ENCODE measurements around the gene HERPUD1.
"Not testable (repeated sequence)": the region's sequence is repeated elsewhere in the genome, so short reads cannot be mapped to it uniquely, and the experiment has no call there.

Gene HERPUD1

DNA sequence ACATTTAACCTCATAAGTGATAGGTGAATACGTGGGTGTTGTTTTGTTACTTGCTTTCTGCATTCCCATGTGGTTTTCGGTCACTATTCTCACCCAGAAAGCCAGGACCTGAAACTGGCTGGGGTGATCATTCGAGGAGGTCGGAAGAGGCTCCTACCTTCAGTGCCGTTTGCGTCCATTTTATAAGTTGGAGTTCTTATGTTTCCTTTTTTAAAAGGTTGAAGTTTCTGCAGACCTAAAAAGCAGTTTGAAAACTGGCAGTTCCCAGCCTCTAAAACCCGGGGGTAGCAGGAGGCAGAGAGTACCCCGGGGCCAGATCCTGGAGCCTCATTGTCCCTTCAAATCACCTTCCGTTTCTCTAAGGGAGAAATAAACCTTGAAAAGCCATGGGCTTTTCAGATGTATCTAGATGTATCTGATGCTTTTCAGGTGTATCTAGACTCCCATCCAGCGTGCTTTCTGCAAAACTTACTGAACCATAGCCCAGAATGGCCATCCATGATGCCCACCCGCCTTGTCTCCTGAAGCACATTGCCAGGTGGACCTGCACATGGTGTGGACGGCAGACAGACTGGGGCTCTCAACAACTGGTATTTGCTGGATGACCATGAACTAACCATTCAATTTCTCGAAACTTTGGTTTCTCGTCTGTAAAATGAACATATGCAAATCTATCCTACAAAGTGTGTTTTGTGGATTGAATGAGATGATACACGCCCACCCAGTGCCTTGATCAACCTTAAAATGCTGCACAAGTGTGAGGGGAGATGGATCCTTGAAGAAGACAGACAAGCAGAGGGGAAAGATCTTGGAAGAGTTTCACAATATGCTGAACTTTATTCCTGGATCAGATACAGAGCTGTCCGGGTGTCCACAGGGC is 58.7 kb downstream of the HERPUD1 start:
- Histone ChIP-seq H3K18ac (ENCODE audit: low read length) (no peak overlapping the region), H3K23ac (ENCODE audit: low read length) (no peak overlapping the region), H3K9ac (ENCODE audit: low read length) (no peak overlapping the region), H3K4me1 (ENCODE audit: control insufficient read depth in 1 of 2, insufficient read depth in 2 of 2, low read length in 2 of 2) (peaks cover 2 to 6% of the 10 kb centered on the region in 2 experiments), H2BK120ac (ENCODE audit: insufficient read depth, low read length, poor library complexity) (no peak overlapping the region), H3K79me1 (ENCODE audit: low read length) (no peaks in the 10 kb centered on the region), H3K79me2 (ENCODE audit: control insufficient read depth, insufficient read depth, low read length, poor library complexity) (no peaks in the 10 kb centered on the region), H2AK5ac (ENCODE audit: low read length) (no peak overlapping the region), H2BK5ac (ENCODE audit: low read depth, low read length, poor library complexity) (no peak overlapping the region), H3K27me3 (ENCODE audit: insufficient read depth, low read length) (peaks cover 32% of the 10 kb centered on the region), H4K8ac (ENCODE audit: low read depth, low read length) (no peak overlapping the region), H2BK12ac (ENCODE audit: low read length) (no peak overlapping the region), H3K4ac (ENCODE audit: low read depth, low read length) (no peak overlapping the region), H4K91ac (ENCODE audit: low read depth, low read length) (no peak overlapping the region), H2AFZ (ENCODE audit: insufficient read depth, low read length, poor library complexity) (no peak overlapping the region), H3K4me3 (ENCODE audit: low read depth, low read length) (no peak overlapping the region), H3K4me2 (ENCODE audit: low read length) (no peak overlapping the region), H4K12ac (ENCODE audit: low read depth, low read length) (no peak overlapping the region), H3K14ac (ENCODE audit: low read length) (no peak overlapping the region), H3K9me3 (ENCODE audit: insufficient read depth, low read depth, low read length) (peaks cover 3% of the 10 kb centered on the region), H3K36me3 (ENCODE audit: control insufficient read depth in 1 of 2, insufficient read depth in 2 of 2, low read length in 2 of 2) (no peaks in the 10 kb centered on the region), H3K27ac (ENCODE audit: low read depth, low read length) (no peak overlapping the region)
- no CpG with 5 or more reads among the region's 16 CpGs for WGBS (ENCODE audit: extremely low coverage, insufficient coverage, insufficient read length)
- no peak for DNase-seq

DNA sequence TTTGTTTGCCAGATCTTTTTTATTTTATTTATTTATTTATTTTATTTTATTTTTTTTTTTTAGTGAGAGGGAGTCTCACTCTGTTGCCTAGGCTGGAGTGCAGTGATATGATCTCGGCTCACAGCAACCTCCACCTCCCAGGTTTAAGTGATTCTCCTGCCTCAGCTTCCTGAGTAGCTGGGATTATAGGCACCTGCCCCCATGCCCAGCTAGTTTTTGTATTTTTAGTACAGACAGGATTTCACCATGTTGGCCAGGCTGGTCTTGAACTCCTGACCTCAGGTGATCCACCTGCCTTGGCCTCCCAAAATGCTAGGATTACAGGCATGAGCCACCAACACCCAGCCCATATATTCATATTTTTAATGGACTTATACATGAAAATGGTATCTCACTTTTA is 60.5 kb downstream of the HERPUD1 start:
- not testable (repeated sequence) for H4K12ac ChIP-seq (ENCODE audit: low read depth, low read length); H2AK5ac ChIP-seq (ENCODE audit: low read length); H2AFZ ChIP-seq (ENCODE audit: insufficient read depth, low read length, poor library complexity); H3K4me1 ChIP-seq (ENCODE audit: control insufficient read depth in 1 of 2, insufficient read depth in 2 of 2, low read length in 2 of 2); H2BK12ac ChIP-seq (ENCODE audit: low read length); H3K27ac ChIP-seq (ENCODE audit: low read depth, low read length); H3K9ac ChIP-seq (ENCODE audit: low read length); H4K8ac ChIP-seq (ENCODE audit: low read depth, low read length); H4K91ac ChIP-seq (ENCODE audit: low read depth, low read length); H3K23ac ChIP-seq (ENCODE audit: low read length); H3K4me3 ChIP-seq (ENCODE audit: low read depth, low read length); H3K4ac ChIP-seq (ENCODE audit: low read depth, low read length); H3K36me3 ChIP-seq (ENCODE audit: control insufficient read depth in 1 of 2, insufficient read depth in 2 of 2, low read length in 2 of 2); H3K9me3 ChIP-seq (ENCODE audit: insufficient read depth, low read depth, low read length); DNase-seq; H3K14ac ChIP-seq (ENCODE audit: low read length); H3K79me2 ChIP-seq (ENCODE audit: control insufficient read depth, insufficient read depth, low read length, poor library complexity); H3K79me1 ChIP-seq (ENCODE audit: low read length); H3K18ac ChIP-seq (ENCODE audit: low read length); H3K4me2 ChIP-seq (ENCODE audit: low read length); H2BK120ac ChIP-seq (ENCODE audit: insufficient read depth, low read length, poor library complexity); H2BK5ac ChIP-seq (ENCODE audit: low read depth, low read length, poor library complexity)
- WGBS (ENCODE audit: extremely low coverage, insufficient coverage, insufficient read length), result no CpG with 5 or more reads among the region's 1 CpG
- H3K27me3 ChIP-seq (ENCODE audit: insufficient read depth, low read length), result peaks cover 32% of the 10 kb centered on the region

- no peak overlapping the region for H4K8ac ChIP-seq (ENCODE audit: low read depth, low read length)
- no peak overlapping the region for H2BK12ac ChIP-seq (ENCODE audit: low read length)
- DNase-seq, result no peak
- H2AFZ ChIP-seq (ENCODE audit: insufficient read depth, low read length, poor library complexity), result no peak overlapping the region
- no peaks in the 10 kb centered on the region for H3K79me1 ChIP-seq (ENCODE audit: low read length)
- H3K27ac ChIP-seq (ENCODE audit: low read depth, low read length), result no peak overlapping the region
- peaks cover 29% of the 10 kb centered on the region for H3K27me3 ChIP-seq (ENCODE audit: insufficient read depth, low read length)
- no peak overlapping the region for H3K4me3 ChIP-seq (ENCODE audit: low read depth, low read length)
- H3K36me3 ChIP-seq (ENCODE audit: control insufficient read depth in 1 of 2, insufficient read depth in 2 of 2, low read length in 2 of 2), result no peaks in the 10 kb centered on the region
- H3K4ac ChIP-seq (ENCODE audit: low read depth, low read length), result no peak overlapping the region
- H3K4me2 ChIP-seq (ENCODE audit: low read length), result no peak overlapping the region
- no peak overlapping the region for H3K9ac ChIP-seq (ENCODE audit: low read length)
- H3K4me1 ChIP-seq (ENCODE audit: control insufficient read depth in 1 of 2, insufficient read depth in 2 of 2, low read length in 2 of 2), result peaks cover 2 to 6% of the 10 kb centered on the region in 2 experiments
- H2BK120ac ChIP-seq (ENCODE audit: insufficient read depth, low read length, poor library complexity), result no peak overlapping the region
- WGBS (ENCODE audit: extremely low coverage, insufficient coverage, insufficient read length), result no CpG with 5 or more reads among the region's 2 CpGs
- H3K9me3 ChIP-seq (ENCODE audit: insufficient read depth, low read depth, low read length), result peaks cover 3% of the 10 kb centered on the region
- H4K12ac ChIP-seq (ENCODE audit: low read depth, low read length), result no peak overlapping the region
- no peak overlapping the region for H3K18ac ChIP-seq (ENCODE audit: low read length)
- H4K91ac ChIP-seq (ENCODE audit: low read depth, low read length), result no peak overlapping the region
- no peak overlapping the region for H3K14ac ChIP-seq (ENCODE audit: low read length)
- H3K23ac ChIP-seq (ENCODE audit: low read length), result no peak overlapping the region
- no peak overlapping the region for H2AK5ac ChIP-seq (ENCODE audit: low read length)
- H3K79me2 ChIP-seq (ENCODE audit: control insufficient read depth, insufficient read depth, low read length, poor library complexity), result no peaks in the 10 kb centered on the region
- H2BK5ac ChIP-seq (ENCODE audit: low read depth, low read length, poor library complexity), result no peak overlapping the region
Measured at GRCh38 chr16:56993204-56993603, 61.3 kb downstream of the HERPUD1 start.

GRCh38 chr16:56994311-56994710 is 62.4 kb downstream of the HERPUD1 start:
- H2BK12ac ChIP-seq (ENCODE audit: low read length), result no peak overlapping the region
- no peak overlapping the region for H3K14ac ChIP-seq (ENCODE audit: low read length)
- no peak overlapping the region for H4K12ac ChIP-seq (ENCODE audit: low read depth, low read length)
- no peak overlapping the region for H2AK5ac ChIP-seq (ENCODE audit: low read length)
- no peak overlapping the region for H3K4me3 ChIP-seq (ENCODE audit: low read depth, low read length)
- no peaks in the 10 kb centered on the region for H3K9me3 ChIP-seq (ENCODE audit: insufficient read depth, low read depth, low read length)
- no peak overlapping the region for H2BK5ac ChIP-seq (ENCODE audit: low read depth, low read length, poor library complexity)
- no peak overlapping the region for H3K4me2 ChIP-seq (ENCODE audit: low read length)
- no peak overlapping the region for H3K27ac ChIP-seq (ENCODE audit: low read depth, low read length)
- no peak overlapping the region for H3K9ac ChIP-seq (ENCODE audit: low read length)
- H2BK120ac ChIP-seq (ENCODE audit: insufficient read depth, low read length, poor library complexity), result no peak overlapping the region
- no peak overlapping the region for H2AFZ ChIP-seq (ENCODE audit: insufficient read depth, low read length, poor library complexity)
- H4K8ac ChIP-seq (ENCODE audit: low read depth, low read length), result no peak overlapping the region
- no peaks in the 10 kb centered on the region for H3K36me3 ChIP-seq (ENCODE audit: control insufficient read depth in 1 of 2, insufficient read depth in 2 of 2, low read length in 2 of 2)
- no CpG with 5 or more reads among the region's 5 CpGs for WGBS (ENCODE audit: extremely low coverage, insufficient coverage, insufficient read length)
- no peak overlapping the region for H3K4ac ChIP-seq (ENCODE audit: low read depth, low read length)
- no peak overlapping the region for H3K18ac ChIP-seq (ENCODE audit: low read length)
- peaks cover 18% of the 10 kb centered on the region for H3K27me3 ChIP-seq (ENCODE audit: insufficient read depth, low read length)
- no peak for DNase-seq
- H3K79me1 ChIP-seq (ENCODE audit: low read length), result no peaks in the 10 kb centered on the region
- peaks cover 0 to 3% of the 10 kb centered on the region in 2 experiments for H3K4me1 ChIP-seq (ENCODE audit: control insufficient read depth in 1 of 2, insufficient read depth in 2 of 2, low read length in 2 of 2)
- no peak overlapping the region for H3K23ac ChIP-seq (ENCODE audit: low read length)
- H3K79me2 ChIP-seq (ENCODE audit: control insufficient read depth, insufficient read depth, low read length, poor library complexity), result no peaks in the 10 kb centered on the region
- H4K91ac ChIP-seq (ENCODE audit: low read depth, low read length), result no peak overlapping the region

Measured in trophoblast cell (in vitro differentiated cells and primary cell).